Posterior cingulate gyrus (tissue), 11 donors: ENCODE measurements around the gene SETD3.

ENCODE experiments used
- DNase-seq, 10 donors: peaks; one replicate each; pipeline versions ENCODE4 v3.0.0 to v3.0.0-alpha.2; 2020 to 2021; ENCODE audit warnings: mixed read lengths in 3 of 10
- intact Hi-C: fragments of 100-400 bp; cut with DNase I; formaldehyde crosslinking; loops from one replicate; pipeline ENCODE4 v1.15.1; 2023

The SETD3 gene

GRCh38 chr14:99517643-99518381 is 37.2 kb upstream of the SETD3 start:
- DNase-seq = peak in 6 of 10 donors; percentile 4 to 79 (median 28)
- intact Hi-C loops = loop anchor here (1.0 to 10.0 kb wide), 2 partner anchors 111 to 357 kb away; no protein-coding TSS in a partner anchor

GRCh38 chr14:99516871-99517642 is 36.4 kb upstream of the SETD3 start:
- intact Hi-C loops = loop anchor here (10.0 kb wide), 1 partner anchor 358 kb away; no protein-coding TSS in a partner anchor
- peak in 5 of 10 donors; percentile 5 to 83 (median 56) for DNase-seq

GRCh38 chr14:99516156-99516870 is 35.7 kb upstream of the SETD3 start:
- DNase-seq = peak in 7 of 10 donors; percentile 5 to 76 (median 16)
- intact Hi-C loops = loop anchor here (10.0 kb wide), 1 partner anchor 358 kb away; no protein-coding TSS in a partner anchor

GRCh38 chr14:99515301-99516155 is 34.9 kb upstream of the SETD3 start:
- intact Hi-C loops = loop anchor here (10.0 kb wide), 1 partner anchor 359 kb away; no protein-coding TSS in a partner anchor

GRCh38 chr14:99514552-99515300 is 34.1 kb upstream of the SETD3 start:
- intact Hi-C loops = loop anchor here (10.0 kb wide), 1 partner anchor 360 kb away; no protein-coding TSS in a partner anchor
- DNase-seq = peak in 4 of 10 donors; percentile 4 to 82 (median 70)

More at GRCh38 chr14:99515301-99516155, 34.9 kb upstream of the SETD3 start:
- peak in 5 of 10 donors; percentile 2 to 78 (median 50) for DNase-seq

- intact Hi-C loops = loop anchor here (10.0 kb wide), 1 partner anchor 361 kb away; no protein-coding TSS in a partner anchor
- DNase-seq = peak in 4 of 10 donors; percentile 3 to 76 (median 53)
These were observed 33.4 kb upstream of the SETD3 start for GRCh38 chr14:99513946-99514551.

- intact Hi-C loops = loop anchor here (10.0 kb wide), 1 partner anchor 362 kb away; no protein-coding TSS in a partner anchor
- DNase-seq = peak in 3 of 10 donors; percentile 4 to 79 (median 25)
These were observed 32.6 kb upstream of the SETD3 start for GRCh38 chr14:99513183-99513694.

- intact Hi-C loops = loop anchor here (10.0 kb wide), 1 partner anchor 362 kb away; no protein-coding TSS in a partner anchor
- DNase-seq = peak in 2 of 10 donors; percentile 5 to 71
These were observed 32.0 kb upstream of the SETD3 start for GRCh38 chr14:99512571-99513182.

- peak in 1 of 10 donors; percentile 6 for DNase-seq
- intact Hi-C loops = loop anchor here (10.0 kb wide), 1 partner anchor 363 kb away; no protein-coding TSS in a partner anchor
These were observed 31.4 kb upstream of the SETD3 start for GRCh38 chr14:99512110-99512449.

- intact Hi-C loops = loop anchor here (10.0 kb wide), 1 partner anchor 363 kb away; no protein-coding TSS in a partner anchor
- peak in 6 of 10 donors; percentile 26 to 88 (median 48) for DNase-seq
These were observed 30.9 kb upstream of the SETD3 start for GRCh38 chr14:99511421-99512109.

- intact Hi-C loops = loop anchor here (10.0 kb wide), 1 partner anchor 364 kb away; no protein-coding TSS in a partner anchor
- peak in 2 of 10 donors; percentile 4 to 61 for DNase-seq
These were observed 30.0 kb upstream of the SETD3 start for GRCh38 chr14:99510556-99511139.

GRCh38 chr14:99509871-99510555 is 29.4 kb upstream of the SETD3 start:
- DNase-seq = peak in 2 of 10 donors; percentile 4 to 64
- intact Hi-C loops = loop anchor here (10.0 kb wide), 1 partner anchor 365 kb away; no protein-coding TSS in a partner anchor

GRCh38 chr14:99508896-99509629 is 28.4 kb upstream of the SETD3 start:
- intact Hi-C loops = no loop called here
- DNase-seq = peak in 2 of 10 donors; percentile 59 to 72

- intact Hi-C loops = no loop called here
- DNase-seq = peak in 1 of 10 donors; percentile 67
These were observed 27.4 kb upstream of the SETD3 start for GRCh38 chr14:99507860-99508640.
